Body of pancreas (tissue), 4 donors: Measurements from ENCODE around the gene SLCO3A1.

ENCODE experiments used
- CTCF ChIP-seq, 7 experiments: fragments of 450-650 bp in 4 of 7; fragments of 200-600 bp in 3 of 7; sonication (generic) in 3 of 7; IDR thresholded peaks; one replicate each; pipeline ENCODE4 v1.5.1; 2016 to 2019; ENCODE audit warnings: antibody characterized with exemption in 7 of 7
- POLR2A ChIP-seq, 3 donors: fragments of 450-650 bp; IDR thresholded peaks; one replicate each; pipeline ENCODE4 v1.6.1; 2016; ENCODE audit warnings: antibody characterized with exemption in 3 of 3, mild to moderate bottlenecking in 2 of 3

- TF ChIP-seq POLR2A (IDR thresholded peaks at IDR 0.05) (no peak), CTCF (IDR thresholded peaks at IDR 0.05) (no peak)
These were observed 74.1 kb downstream of the SLCO3A1 start for GRCh38 chr15:91927585-91927984.
